K562 (cell line): ENCODE results near the gene TTC24. TPM values are rescaled to one million over a fixed set of nuclear protein-coding genes. Genes with fewer than 3 reads are reported as not detected.

ENCODE experiments used
- ATAC-seq: fragments of 200-7000 bp; cut with Tn5 transposase; 3 replicates; pipeline ENCODE4 v1.9.1; 2020; ENCODE audit warnings: moderate library complexity
- BruUV-seq: library from RNA; stranded (reverse); fragments of 400-500 nt; replicated peaks from 2 replicates; lab custom pipeline; 2021; lab: Mats Ljungman, UMichigan
- CTCF ChIA-PET: fragments of 300-600 bp; formaldehyde crosslinking; extraction: SDS; loops from one replicate; lab custom pipeline; 2021; ENCODE audit warnings: low intra/inter-chr PET ratio; lab: Yijun Ruan, JAX
- POLR2A ChIA-PET: fragments of 300-600, 350-650 bp; sonication (Branson Sonifier 250); formaldehyde crosslinking; extraction: SDS; loops from one replicate; lab custom pipeline; 2021; ENCODE audit warnings: antibody characterized with exemption, inconsistent platforms; lab: Yijun Ruan, JAX
- DNase-seq, 4 experiments: peaks; one replicate each; pipeline versions ENCODE4 v3.0.0 to v3.0.0-alpha.2; 2011 to 2018; ENCODE audit warnings: low spot score in 3 of 4, mixed read lengths in 3 of 4; ENCODE audit errors: extremely low read depth in 1 of 4
- FAIRE-seq: peaks from 2 replicates; lab custom pipeline; 2011; peaks lifted over from hg19 to GRCh38; lab: Jason Lieb, UNC
- H2AFZ ChIP-seq: 2 replicates; pipeline ENCODE4 v1.6.0; 2011; ENCODE audit warnings: low read depth, low read length, control low read depth, inconsistent platforms
- H3K27ac ChIP-seq: fragments of 200-600 bp; 3 replicates; pipeline ENCODE4 v1.8.0; 2011; ENCODE audit warnings: low read depth, mild to moderate bottlenecking, control low read depth, inconsistent platforms, low read length, moderate library complexity, mixed read lengths; ENCODE audit errors: extremely low read depth
- H3K27me3 ChIP-seq, 2 experiments: fragments of 300-600 bp in 1 of 2; 2 replicates in 1 of 2; 3 replicates in 1 of 2; pipeline versions ENCODE4 v1.6.0 to v1.8.0; 2011; ENCODE audit warnings: inconsistent platforms in 2 of 2, low read length in 2 of 2, mild to moderate bottlenecking in 1 of 2, mixed read lengths in 1 of 2, moderate library complexity in 1 of 2; ENCODE audit not compliant: control insufficient read depth in 2 of 2, insufficient read depth in 2 of 2
- H3K36me3 ChIP-seq: fragments of 300-600 bp; 3 replicates; pipeline ENCODE4 v1.8.0; 2011; ENCODE audit warnings: mild to moderate bottlenecking, low read length, inconsistent platforms; ENCODE audit not compliant: control insufficient read depth, insufficient read depth
- H3K4me1 ChIP-seq, 2 experiments: fragments of 200-600 bp in 1 of 2; replicated peaks in 1 of 2; 2 replicates in 1 of 2; 3 replicates in 1 of 2; pipeline versions ENCODE4 v1.5.1 to v1.8.0; 2011; ENCODE audit warnings: inconsistent platforms in 2 of 2, low read length in 2 of 2, mild to moderate bottlenecking in 1 of 2, mixed read lengths in 1 of 2, moderate library complexity in 1 of 2; ENCODE audit not compliant: control insufficient read depth in 2 of 2, insufficient read depth in 2 of 2
- H3K4me2 ChIP-seq: 2 replicates; pipeline ENCODE4 v1.6.1; 2011; ENCODE audit warnings: low read length, control low read depth, inconsistent platforms, mixed read lengths; ENCODE audit not compliant: insufficient read depth
- H3K4me3 ChIP-seq: fragments of 200-600 bp; sonication (generic), shearing (Covaris generic); 2 replicates; pipeline ENCODE4 v1.5.1; 2016; ENCODE audit warnings: control low read depth, inconsistent platforms
- H3K79me2 ChIP-seq: fragments of 200-600 bp; 3 replicates; pipeline ENCODE4 v1.8.0; 2011; ENCODE audit warnings: low read length, inconsistent platforms; ENCODE audit not compliant: control insufficient read depth, insufficient read depth
- H3K9ac ChIP-seq, 2 experiments: 2 replicates each; pipeline versions ENCODE4 v1.6.0 to v1.6.1; 2011; ENCODE audit warnings: low read depth in 2 of 2, low read length in 2 of 2, control low read depth in 1 of 2, inconsistent platforms in 1 of 2, mild to moderate bottlenecking in 1 of 2, mixed read lengths in 1 of 2; ENCODE audit not compliant: insufficient read depth in 1 of 2
- H3K9me1 ChIP-seq: one replicate; pipeline ENCODE4 v1.6.0; 2011; ENCODE audit warnings: inconsistent platforms, mild to moderate bottlenecking, low read length, moderate library complexity; ENCODE audit not compliant: control insufficient read depth, insufficient read depth
- H3K9me3 ChIP-seq: replicated peaks from 2 replicates; pipeline ENCODE4 v1.5.1; 2011; ENCODE audit warnings: low read depth, low read length, inconsistent platforms; ENCODE audit not compliant: control insufficient read depth, insufficient read depth
- H4K20me1 ChIP-seq: replicated peaks from 2 replicates; pipeline ENCODE4 v1.6.1; 2011; ENCODE audit warnings: low read length, inconsistent platforms, mixed read lengths; ENCODE audit not compliant: control insufficient read depth, insufficient read depth
- BRD9 ChIP-seq: fragments of 450-650 bp; IDR thresholded peaks from 2 replicates; pipeline ENCODE4 v1.6.1; 2018; ENCODE audit warnings: low read depth; ENCODE audit not compliant: partially characterized antibody
- ELF2 ChIP-seq: fragments of 250-450 bp; sonication (Bioruptor Pico); IDR thresholded peaks from 2 replicates; pipeline ENCODE4 v1.5.0; 2021; ENCODE audit warnings: mild to moderate bottlenecking
- HDAC3 ChIP-seq: fragments of 450-650 bp; IDR thresholded peaks from 2 replicates; pipeline ENCODE4 v1.6.1; 2018; ENCODE audit warnings: borderline replicate concordance, mild to moderate bottlenecking, moderate library complexity; ENCODE audit not compliant: partially characterized antibody
- HDGF ChIP-seq: fragments of 450-650 bp; IDR thresholded peaks from 2 replicates; pipeline ENCODE4 v1.6.1; 2016
- LCOR ChIP-seq: sonication (generic); formaldehyde crosslinking; IDR thresholded peaks from 2 replicates; pipeline ENCODE4 v1.8.0; 2022; ENCODE audit warnings: mild to moderate bottlenecking, missing genetic modification reagents
- MAFG ChIP-seq: fragments of 450-650 bp; conservative IDR thresholded peaks from 2 replicates; pipeline ENCODE4 v1.6.1; 2016; ENCODE audit warnings: missing genetic modification characterization, missing compliant biosample characterization
- MBD2 ChIP-seq: sonication (generic); IDR thresholded peaks from 2 replicates; pipeline ENCODE4 v1.6.1; 2016; ENCODE audit warnings: low read depth, borderline replicate concordance
- PML ChIP-seq: IDR thresholded peaks from 2 replicates; pipeline ENCODE4 v1.6.1; 2012; ENCODE audit warnings: low read length, inconsistent platforms
- POLR3A ChIP-seq: IDR thresholded peaks from 2 replicates; pipeline ENCODE4 v1.6.1; 2011; ENCODE audit warnings: borderline replicate concordance, mild to moderate bottlenecking, moderate library complexity; ENCODE audit not compliant: insufficient read length, insufficient read depth; ENCODE audit errors: extremely low read depth
- SMARCB1 ChIP-seq: IDR thresholded peaks from 2 replicates; pipeline ENCODE4 v1.6.1; 2011; ENCODE audit warnings: improper control_type of control experiment, low read depth; ENCODE audit not compliant: insufficient read length
- TAF9B ChIP-seq: fragments of 450-650 bp; IDR thresholded peaks from 2 replicates; pipeline ENCODE4 v1.6.1; 2018; ENCODE audit warnings: mild to moderate bottlenecking; ENCODE audit not compliant: partially characterized antibody
- TEAD2 ChIP-seq: fragments of 450-650 bp; IDR thresholded peaks from 2 replicates; pipeline ENCODE4 v1.6.1; 2016; ENCODE audit warnings: missing genetic modification characterization, control low read depth, missing compliant biosample characterization
- ZNF311 ChIP-seq: fragments of 250-450 bp; sonication (Bioruptor Pico); IDR thresholded peaks from 2 replicates; pipeline ENCODE4 v1.4.0; 2020; ENCODE audit warnings: mild to moderate bottlenecking, moderate library complexity
- ZNF764 ChIP-seq: fragments of 250-450 bp; sonication (Bioruptor Pico); IDR thresholded peaks from 2 replicates; pipeline ENCODE4 v1.4.0; 2020; ENCODE audit warnings: low read depth, mild to moderate bottlenecking, moderate library complexity
- WGBS: fragments of 100-300 bp; shearing (Covaris generic); methylation state at CpG from one replicate; pipeline ENCODE4 v1.1.6; 2016; ENCODE audit warnings: low coverage, mixed read lengths; ENCODE audit not compliant: insufficient coverage; ENCODE audit errors: missing lambda C conversion rate; 5-methylcytosine and 5-hydroxymethylcytosine counted together
- in situ Hi-C: fragments of 300-500 bp; cut with MboI; formaldehyde crosslinking; loops from 4 replicates; pipeline ENCODE4 v1.15.0; 2018; ENCODE audit warnings: inconsistent platforms, mixed read lengths
- intact Hi-C: fragments of 100-400 bp; cut with micrococcal nuclease; formaldehyde crosslinking; loops from 2 replicates; pipeline ENCODE4 v1.14.2; 2022
- polyA plus RNA-seq, 8 experiments: library from polyadenylated mRNA; depleted of rRNA in 4 of 8; stranded (reverse) in 5 of 8; unstranded in 3 of 8; fragments of >200 nt; fragmentation: Nextera tagmentation in 2 of 8; fragmentation: Illumina TruSeq in 1 of 8; extraction: Ambion mirVana in 2 of 8; extraction: Trizol in 1 of 8; gene quantifications; 2 replicates each; pipeline versions ENCODE4 v1.2.1 to v1.2.3, GENCODE V29; 2011 to 2014; ENCODE audit warnings: inconsistent platforms in 1 of 8, missing spikeins in 1 of 8
- total RNA-seq, 7 experiments: library from RNA; depleted of rRNA in 6 of 7; stranded (reverse); fragments of >200 nt in 6 of 7; fragmentation: Illumina TruSeq in 2 of 7; extraction: Trizol in 2 of 7; gene quantifications; 2 replicates each; pipeline versions ENCODE4 v1.2.1 to v1.2.3, GENCODE V29; 2011 to 2021; ENCODE audit warnings: low replicate concordance in 1 of 7
- TF ChIP-seq, protein P1 (sequence below): sonication (generic); formaldehyde crosslinking; IDR thresholded peaks from 2 replicates; pipeline ENCODE4 v1.8.0; 2023; ENCODE audit warnings: mild to moderate bottlenecking, missing genetic modification reagents
- TF ChIP-seq, protein P2 (sequence below): fragments of 450-650 bp; formaldehyde crosslinking; IDR thresholded peaks from 2 replicates; pipeline ENCODE4 v1.4.0; 2022; ENCODE audit warnings: missing genetic modification characterization
- TF ChIP-seq, protein P3 (sequence below): fragments of 450-650 bp; formaldehyde crosslinking; IDR thresholded peaks from 2 replicates; pipeline ENCODE4 v1.4.0; 2020; ENCODE audit warnings: mild to moderate bottlenecking, moderate library complexity

TTC24 gene
- total and polyA plus RNA-seq, 9 of the 15 experiments (the other 6 are each of a cell fraction or from before 2014, with no cell fraction given): not detected

DNA sequence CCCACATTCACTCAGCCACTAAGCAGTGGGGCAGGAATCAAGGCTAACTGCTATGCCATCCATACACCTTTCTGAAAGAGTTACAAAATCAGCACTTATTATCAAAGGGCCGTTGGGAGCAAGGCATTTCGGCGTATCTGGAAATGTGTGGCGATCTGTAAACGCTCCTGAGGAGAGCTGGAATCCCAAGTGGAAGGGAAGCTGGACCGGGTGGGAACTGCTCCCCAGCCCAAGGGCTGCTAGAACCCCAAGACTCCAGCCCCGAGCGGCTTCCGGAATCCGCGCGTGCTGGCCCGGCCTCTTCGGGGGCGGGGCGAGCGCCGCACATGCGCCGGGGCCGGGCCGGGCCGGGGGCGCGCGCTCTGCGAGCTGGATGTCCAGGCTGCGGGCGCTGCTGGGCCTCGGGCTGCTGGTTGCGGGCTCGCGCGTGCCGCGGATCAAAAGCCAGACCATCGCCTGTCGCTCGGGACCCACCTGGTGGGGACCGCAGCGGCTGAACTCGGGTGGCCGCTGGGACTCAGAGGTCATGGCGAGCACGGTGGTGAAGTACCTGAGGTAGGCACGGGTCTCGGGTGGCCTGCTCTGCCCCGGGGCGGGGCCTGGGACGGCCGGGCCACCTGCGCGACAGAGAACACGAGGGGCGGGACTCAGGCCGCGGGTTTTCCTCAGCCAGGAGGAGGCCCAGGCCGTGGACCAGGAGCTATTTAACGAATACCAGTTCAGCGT lies 12.1 kb downstream of the TTC24 start, which contains the start of gene NAXE:
TSS of gene NAXE (plus strand) at position 345 of the 726 bp plus-strand sequence. CDS start at position 374, 29 bp downstream.
- FAIRE-seq: no peak
- CTCF ChIA-PET: interaction anchor here (0.6 kb wide), 1 partner anchor 140 kb away, joined by 3 read pairs; no protein-coding TSS in a partner anchor
- TF ChIP-seq BRD9: peak; percentile 54
- no peak for TF ChIP-seq MAFG (tag)
- TF ChIP-seq ELF2 (CRISPR knock-in tag): 0 out of 2 replicates have a peak, but pooled peaks have one; percentile 70
- TF ChIP-seq, protein P1, sequence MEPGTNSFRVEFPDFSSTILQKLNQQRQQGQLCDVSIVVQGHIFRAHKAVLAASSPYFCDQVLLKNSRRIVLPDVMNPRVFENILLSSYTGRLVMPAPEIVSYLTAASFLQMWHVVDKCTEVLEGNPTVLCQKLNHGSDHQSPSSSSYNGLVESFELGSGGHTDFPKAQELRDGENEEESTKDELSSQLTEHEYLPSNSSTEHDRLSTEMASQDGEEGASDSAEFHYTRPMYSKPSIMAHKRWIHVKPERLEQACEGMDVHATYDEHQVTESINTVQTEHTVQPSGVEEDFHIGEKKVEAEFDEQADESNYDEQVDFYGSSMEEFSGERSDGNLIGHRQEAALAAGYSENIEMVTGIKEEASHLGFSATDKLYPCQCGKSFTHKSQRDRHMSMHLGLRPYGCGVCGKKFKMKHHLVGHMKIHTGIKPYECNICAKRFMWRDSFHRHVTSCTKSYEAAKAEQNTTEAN (CRISPR knock-in tag): peak; percentile 30; the same call in 1 of the 2 replicates
- TF ChIP-seq TEAD2 (tag): no peak
- TF ChIP-seq HDGF: no peak
- TF ChIP-seq MBD2: peak; percentile 72; the same call in 1 of the 2 replicates
- TF ChIP-seq ZNF764: no peak
- TF ChIP-seq, protein P2, sequence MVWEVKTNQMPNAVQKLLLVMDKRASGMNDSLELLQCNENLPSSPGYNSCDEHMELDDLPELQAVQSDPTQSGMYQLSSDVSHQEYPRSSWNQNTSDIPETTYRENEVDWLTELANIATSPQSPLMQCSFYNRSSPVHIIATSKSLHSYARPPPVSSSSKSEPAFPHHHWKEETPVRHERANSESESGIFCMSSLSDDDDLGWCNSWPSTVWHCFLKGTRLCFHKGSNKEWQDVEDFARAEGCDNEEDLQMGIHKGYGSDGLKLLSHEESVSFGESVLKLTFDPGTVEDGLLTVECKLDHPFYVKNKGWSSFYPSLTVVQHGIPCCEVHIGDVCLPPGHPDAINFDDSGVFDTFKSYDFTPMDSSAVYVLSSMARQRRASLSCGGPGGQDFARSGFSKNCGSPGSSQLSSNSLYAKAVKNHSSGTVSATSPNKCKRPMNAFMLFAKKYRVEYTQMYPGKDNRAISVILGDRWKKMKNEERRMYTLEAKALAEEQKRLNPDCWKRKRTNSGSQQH (CRISPR knock-in tag): 0 out of 2 replicates have a peak, but pooled peaks have one; percentile 41
- no peak for TF ChIP-seq ZNF311 (CRISPR knock-in tag)
- no peak for TF ChIP-seq POLR3A
- peak; percentile 21; the same call in 1 of the 2 replicates for TF ChIP-seq LCOR (CRISPR knock-in tag)
- TF ChIP-seq SMARCB1: no peak
- TF ChIP-seq HDAC3: no peak
- TF ChIP-seq, protein P3, sequence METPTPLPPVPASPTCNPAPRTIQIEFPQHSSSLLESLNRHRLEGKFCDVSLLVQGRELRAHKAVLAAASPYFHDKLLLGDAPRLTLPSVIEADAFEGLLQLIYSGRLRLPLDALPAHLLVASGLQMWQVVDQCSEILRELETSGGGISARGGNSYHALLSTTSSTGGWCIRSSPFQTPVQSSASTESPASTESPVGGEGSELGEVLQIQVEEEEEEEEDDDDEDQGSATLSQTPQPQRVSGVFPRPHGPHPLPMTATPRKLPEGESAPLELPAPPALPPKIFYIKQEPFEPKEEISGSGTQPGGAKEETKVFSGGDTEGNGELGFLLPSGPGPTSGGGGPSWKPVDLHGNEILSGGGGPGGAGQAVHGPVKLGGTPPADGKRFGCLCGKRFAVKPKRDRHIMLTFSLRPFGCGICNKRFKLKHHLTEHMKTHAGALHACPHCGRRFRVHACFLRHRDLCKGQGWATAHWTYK (CRISPR knock-in tag): 0 out of 2 replicates have a peak, but pooled peaks have one; percentile 37
- peak; percentile 68; the same call in 1 of the 2 replicates for TF ChIP-seq PML
- peak; percentile 65 for TF ChIP-seq TAF9B

More for the DNA sequence above, 12.1 kb downstream of the TTC24 start, which contains the start of gene NAXE:
- ATAC-seq (peak; percentile 94), DNase-seq (peak; percentile 88 to 93 (median 93))
- no peaks in the 10 kb centered on the region for H3K9me1 ChIP-seq
- peak within 1 kb of the TSS; percentile 88 for H3K4me3 ChIP-seq
- H3K36me3 ChIP-seq: peaks cover 45% of the 10 kb centered on the region
- WGBS: 2% methylated on average over 49 of the region's 60 CpGs
- H3K4me2 ChIP-seq: peak within 1 kb of the TSS; percentile 96
- H3K4me1 ChIP-seq: peaks cover 7 to 15% of the 10 kb centered on the region in 2 experiments; a peak in 4 of 5 replicates
- POLR2A ChIA-PET: interaction anchor here (0.6 to 2.6 kb wide), 15 partner anchors 9 to 336 kb away, joined by 3 to 16 read pairs (median 5); partner anchors contain the start of genes GPATCH4 and TTC24
- H4K20me1 ChIP-seq: no peaks in the 10 kb centered on the region
- no TSS peak for BruUV-seq
- H3K27me3 ChIP-seq: no peaks in the 10 kb centered on the region
- no peaks in the 10 kb centered on the region for H3K9me3 ChIP-seq
- peak within 1 kb of the TSS; percentile 92 for H3K27ac ChIP-seq
- intact Hi-C loops: no loop called here
- peak within 1 kb of the TSS; percentile 95 for H2AFZ ChIP-seq
- peak within 1 kb of the TSS; percentile 88 to 93 for H3K9ac ChIP-seq
- in situ Hi-C loops: no loop called here
- peaks cover 21% of the 10 kb centered on the region for H3K79me2 ChIP-seq
